OCI-LY1 (cell line): ENCODE measurements around the gene FER1L5.

Source experiments
- CTCF ChIP-seq: fragments of 200-600 bp; sonication (generic), shearing (Covaris generic); IDR thresholded peaks from 2 replicates; pipeline ENCODE4 v1.5.1; 2017; ENCODE audit warnings: mild to moderate bottlenecking, antibody characterized with exemption, low read length, moderate library complexity, mixed read lengths
- EZH2 ChIP-seq: fragments of 200-600 bp; sonication (generic), shearing (Covaris generic); IDR thresholded peaks from 2 replicates; pipeline ENCODE4 v1.8.0; 2017; ENCODE audit warnings: borderline replicate concordance, mixed run types, mild to moderate bottlenecking, antibody characterized with exemption, low read length, moderate library complexity, mixed read lengths

GRCh38 chr2:96663829-96664228 lies 21.3 kb downstream of the FER1L5 start:
- TF ChIP-seq CTCF: no peak
- TF ChIP-seq EZH2: no peak
